Activated CD4-positive, alpha-beta memory T cell treated with anti-CD3 and anti-CD28 coated beads, Interleukin-2, amount 10 ng/mL, durations not matched to agents 7 days and 5 days (primary cell): Measurements from ENCODE around the gene MREG. TPM values are rescaled to one million over a fixed set of nuclear protein-coding genes. Genes with fewer than 3 reads are reported as not detected.
"Not testable (repeated sequence)": the region's sequence is repeated elsewhere in the genome, so short reads cannot be mapped to it uniquely, and the experiment has no call there.

ENCODE experiments used
- CTCF ChIA-PET: fragments of 350-600 bp; sonication (Branson Sonifier 250); formaldehyde crosslinking; loops from one replicate; lab custom pipeline; 2021; ENCODE audit warnings: antibody characterized with exemption, inconsistent platforms; lab: Charles Lee
- POLR2A ChIA-PET: fragments of 350-600 bp; sonication (Branson Sonifier 250); formaldehyde crosslinking; loops from one replicate; lab custom pipeline; 2021; ENCODE audit warnings: antibody characterized with exemption; lab: Charles Lee
- DNase-seq: peaks from one replicate; pipeline ENCODE4 v3.0.0-alpha.2; 2020
- H3K27ac Mint-ChIP-seq: one replicate; pipeline ENCODE4 v1.8.0; 2021; ENCODE audit warnings: mild to moderate bottlenecking, mixed read lengths
- H3K27me3 Mint-ChIP-seq: one replicate; pipeline ENCODE4 v1.8.0; 2021; ENCODE audit warnings: mixed read lengths
- H3K36me3 Mint-ChIP-seq: one replicate; pipeline ENCODE4 v1.8.0; 2021; ENCODE audit warnings: low read depth, mixed read lengths
- H3K4me1 Mint-ChIP-seq: one replicate; pipeline ENCODE4 v1.8.0; 2021; ENCODE audit warnings: mixed read lengths
- H3K4me3 Mint-ChIP-seq: one replicate; pipeline ENCODE4 v1.8.0; 2021; ENCODE audit warnings: mild to moderate bottlenecking, mixed read lengths
- H3K9me3 Mint-ChIP-seq: one replicate; pipeline ENCODE4 v1.8.0; 2021; ENCODE audit warnings: mixed read lengths
- total RNA-seq, 2 experiments: library from RNA; stranded (reverse); gene quantifications; one replicate each; pipeline ENCODE4 v1.2.3, GENCODE V29; 2021

Gene MREG
- total RNA-seq, 2 experiments from 2014 or later, result 12.6 to 15.1 TPM

DNA sequence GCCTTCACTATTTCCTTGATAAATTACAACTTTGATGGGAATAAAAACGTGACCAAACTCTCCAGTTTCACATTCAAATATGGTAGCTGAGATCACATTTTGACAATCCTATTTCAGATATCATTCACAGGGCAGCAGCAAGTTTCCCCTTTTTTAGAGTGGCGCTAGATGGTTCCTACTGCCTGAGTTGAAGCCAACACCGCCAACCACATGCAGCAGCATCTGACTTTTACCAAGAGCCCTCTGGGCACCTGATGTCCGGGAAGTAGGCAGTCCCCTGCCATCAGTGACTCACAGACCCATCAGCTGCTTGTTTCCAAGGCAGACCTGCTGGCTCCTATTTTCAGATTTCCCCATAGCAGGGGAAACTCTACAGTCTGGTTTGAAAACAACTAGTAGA lies 4.0 kb upstream of the MREG start:
- H3K27ac Mint-ChIP-seq, result peak overlapping the region; percentile 91
- no peaks in the 10 kb centered on the region for H3K9me3 Mint-ChIP-seq
- peak; percentile 64 for DNase-seq
- no peaks in the 10 kb centered on the region for H3K27me3 Mint-ChIP-seq
- ChIA-PET CTCF (interaction anchor here (0.7 to 4.4 kb wide), 9 partner anchors 8 to 93 kb away, joined by 3 to 49 read pairs (median 6); no protein-coding TSS in a partner anchor), POLR2A (interaction anchor here (1.6 to 3.6 kb wide), 7 partner anchors 8 to 92 kb away, joined by 3 to 19 read pairs (median 11); partner anchors contain the start of gene XRCC5)
- H3K4me1 Mint-ChIP-seq, result peaks cover 53% of the 10 kb centered on the region
- no peak overlapping the region for H3K4me3 Mint-ChIP-seq
- H3K36me3 Mint-ChIP-seq, result peaks cover 17% of the 10 kb centered on the region

GRCh38 chr2:216016581-216016980 lies 3.2 kb upstream of the MREG start:
- CTCF ChIA-PET, result interaction anchor here (0.7 to 4.4 kb wide), 12 partner anchors 9 to 98 kb away, joined by 3 to 49 read pairs (median 7); no protein-coding TSS in a partner anchor
- H3K27ac Mint-ChIP-seq, result peak overlapping the region; percentile 91

GRCh38 chr2:216015722-216016464 lies 2.5 kb upstream of the MREG start:
- H3K27ac Mint-ChIP-seq, result peak overlapping the region; percentile 91
- DNase-seq, result peak; percentile 74
- no peaks in the 10 kb centered on the region for H3K27me3 Mint-ChIP-seq
- H3K4me3 Mint-ChIP-seq, result peak overlapping the region; percentile 25
- peaks cover 17% of the 10 kb centered on the region for H3K36me3 Mint-ChIP-seq
- ChIA-PET CTCF (interaction anchor here (0.7 to 4.4 kb wide), 16 partner anchors 8 to 98 kb away, joined by 3 to 49 read pairs (median 6); partner anchors contain the start of genes PECR, TMEM169 and XRCC5), POLR2A (interaction anchor here (0.6 to 3.6 kb wide), 15 partner anchors 9 to 703 kb away, joined by 3 to 19 read pairs (median 4); partner anchors contain the start of genes PECR, TMEM169 and XRCC5)
- no peaks in the 10 kb centered on the region for H3K9me3 Mint-ChIP-seq
- H3K4me1 Mint-ChIP-seq, result peaks cover 62% of the 10 kb centered on the region

More at GRCh38 chr2:216016581-216016980, 3.2 kb upstream of the MREG start:
- Mint-ChIP-seq H3K4me3 (no peak overlapping the region), H3K27me3 (no peaks in the 10 kb centered on the region), H3K9me3 (no peaks in the 10 kb centered on the region), H3K4me1 (peaks cover 57% of the 10 kb centered on the region), H3K36me3 (peaks cover 17% of the 10 kb centered on the region)
- no peak for DNase-seq
- POLR2A ChIA-PET, result interaction anchor here (1.3 to 3.6 kb wide), 12 partner anchors 9 to 704 kb away, joined by 3 to 19 read pairs (median 6); partner anchors contain the start of genes PECR, TMEM169 and XRCC5

DNA sequence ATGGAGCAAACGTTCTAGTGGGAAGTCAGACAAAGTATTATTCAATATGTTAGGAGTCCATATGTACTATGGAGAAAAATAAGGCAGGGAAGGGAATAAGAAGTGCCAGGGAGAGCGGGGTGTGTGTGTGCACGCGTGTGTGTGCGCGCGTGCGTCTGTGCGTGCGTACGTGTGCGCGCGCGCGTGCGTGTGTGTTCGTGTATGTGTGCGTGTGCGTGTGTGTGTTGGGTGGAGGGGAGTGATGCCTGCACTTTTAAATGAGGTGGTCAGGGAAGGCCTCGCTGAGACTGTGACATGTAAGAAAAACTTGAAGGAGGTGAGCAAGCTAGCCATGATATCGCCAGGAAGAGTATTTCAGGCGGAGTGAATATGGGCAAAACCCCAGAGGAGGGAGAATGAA lies 1.6 kb upstream of the MREG start:
- Mint-ChIP-seq H3K4me3 (no peak overlapping the region), H3K9me3 (no peaks in the 10 kb centered on the region), H3K4me1 (peaks cover 62% of the 10 kb centered on the region), H3K27me3 (no peaks in the 10 kb centered on the region), H3K27ac (peak overlapping the region; percentile 91), H3K36me3 (peaks cover 18% of the 10 kb centered on the region)
- ChIA-PET CTCF (interaction anchor here (1.2 to 4.4 kb wide), 8 partner anchors 10 to 99 kb away, joined by 3 to 49 read pairs (median 8); partner anchors contain the start of gene XRCC5), POLR2A (interaction anchor here (1.1 to 3.4 kb wide), 7 partner anchors 8 to 95 kb away, joined by 3 to 19 read pairs (median 7); partner anchors contain the start of genes PECR, TMEM169 and XRCC5)
- DNase-seq, result no peak

DNA sequence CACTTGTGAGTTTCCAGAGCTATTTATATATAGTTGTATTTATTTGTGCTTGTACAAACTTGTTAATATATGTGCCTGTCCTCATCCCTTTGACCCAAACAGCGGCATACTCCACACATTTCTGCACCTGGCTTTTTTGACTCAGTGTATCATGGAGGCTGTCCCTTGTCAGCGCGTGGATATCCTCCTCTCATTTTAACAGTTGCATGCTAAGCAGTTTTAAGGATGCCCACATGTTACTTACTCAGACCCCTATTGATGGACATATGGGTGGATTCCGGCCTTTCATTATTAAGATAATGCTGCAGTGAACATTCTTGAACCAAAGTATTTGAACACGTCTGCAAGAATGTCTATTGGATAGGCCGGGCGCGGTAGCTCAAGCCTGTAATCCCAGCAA lies 655 bp upstream of the MREG start:
- DNase-seq, result no peak
- H3K27ac Mint-ChIP-seq, result peak overlapping the region; percentile 43
- H3K9me3 Mint-ChIP-seq, result no peaks in the 10 kb centered on the region
- peak overlapping the region; percentile 47 for H3K4me3 Mint-ChIP-seq
- ChIA-PET POLR2A (interaction anchor here (0.8 kb wide), 1 partner anchor 34 kb away, joined by 4 read pairs; no protein-coding TSS in a partner anchor), CTCF (interaction anchor here (0.6 to 1.8 kb wide), 8 partner anchors 8 to 106 kb away, joined by 3 to 6 read pairs (median 3); partner anchors contain the start of gene XRCC5)
- H3K27me3 Mint-ChIP-seq, result no peaks in the 10 kb centered on the region
- peaks cover 65% of the 10 kb centered on the region for H3K4me1 Mint-ChIP-seq
- H3K36me3 Mint-ChIP-seq, result peaks cover 18% of the 10 kb centered on the region

DNA sequence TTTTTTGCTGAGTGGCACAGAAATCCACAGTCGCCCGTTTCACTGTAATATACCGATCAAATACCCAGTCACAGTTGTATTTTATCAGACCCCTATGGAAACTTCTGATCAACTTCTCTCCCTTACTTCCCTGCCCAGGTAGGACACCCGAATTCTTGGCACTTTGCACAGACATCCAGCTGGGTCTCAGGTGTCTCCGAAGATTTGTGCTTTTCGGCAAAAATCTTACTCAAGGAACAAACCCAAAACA lies 596 bp downstream of the MREG start:
- Mint-ChIP-seq H3K4me1 (peaks cover 60% of the 10 kb centered on the region), H3K9me3 (no peaks in the 10 kb centered on the region), H3K27ac (peak overlapping the region; percentile 70), H3K27me3 (no peaks in the 10 kb centered on the region), H3K4me3 (peak overlapping the region; percentile 85), H3K36me3 (peaks cover 13% of the 10 kb centered on the region)
- CTCF ChIA-PET, result interaction anchor here (1.0 to 2.2 kb wide), 5 partner anchors 11 to 63 kb away, joined by 3 to 8 read pairs (median 5); no protein-coding TSS in a partner anchor
- DNase-seq, result no peak
- POLR2A ChIA-PET, result interaction anchor here (1.0 to 1.5 kb wide), 4 partner anchors 13 to 62 kb away, joined by 3 read pairs; no protein-coding TSS in a partner anchor

DNA sequence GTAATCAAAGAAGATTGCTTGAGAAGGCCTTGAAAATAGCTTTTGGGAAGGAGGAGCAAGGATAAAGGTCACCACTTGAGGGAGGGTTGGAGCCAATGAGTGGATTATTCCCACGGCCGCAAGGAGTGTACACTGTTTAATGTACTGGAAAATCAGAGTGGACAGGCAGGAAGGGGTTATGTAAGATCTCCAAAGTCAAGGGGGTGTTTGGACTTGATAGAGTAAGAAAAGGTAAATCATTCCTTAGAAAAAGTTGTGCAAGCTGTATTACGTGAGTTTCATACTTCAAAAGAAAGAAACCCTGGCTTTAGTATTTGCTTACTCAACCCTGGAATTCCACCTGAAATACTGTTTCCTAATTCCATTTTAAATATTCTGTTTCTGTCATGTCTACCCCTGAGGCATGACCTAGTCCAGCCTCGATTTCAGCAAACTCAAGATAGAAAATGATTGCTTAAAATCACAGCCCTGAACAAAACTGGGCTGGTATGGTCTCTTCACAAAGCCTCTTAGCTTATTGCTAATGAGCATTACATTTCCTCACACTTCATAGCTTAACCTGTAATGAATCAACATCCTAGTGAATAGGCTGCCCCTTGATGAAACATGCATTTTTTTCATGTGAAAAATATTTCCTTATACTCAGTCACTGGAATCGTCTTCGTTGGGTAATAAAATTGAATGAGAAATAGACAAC lies 1.1 kb downstream of the MREG start:
- Mint-ChIP-seq H3K4me1 (peaks cover 58% of the 10 kb centered on the region), H3K27me3 (no peaks in the 10 kb centered on the region), H3K36me3 (peaks cover 12% of the 10 kb centered on the region), H3K4me3 (peak overlapping the region; percentile 85), H3K9me3 (no peaks in the 10 kb centered on the region), H3K27ac (peak overlapping the region; percentile 70)
- ChIA-PET POLR2A (interaction anchor here (1.0 to 1.5 kb wide), 5 partner anchors 13 to 61 kb away, joined by 3 read pairs; no protein-coding TSS in a partner anchor), CTCF (interaction anchor here (1.0 to 2.2 kb wide), 6 partner anchors 11 to 72 kb away, joined by 3 to 8 read pairs (median 5); no protein-coding TSS in a partner anchor)
- no peak for DNase-seq

GRCh38 chr2:216009215-216009614 lies 4.1 kb downstream of the MREG start:
- Mint-ChIP-seq H3K4me1 (peaks cover 59% of the 10 kb centered on the region), H3K36me3 (peaks cover 10% of the 10 kb centered on the region)
- CTCF ChIA-PET, H3K27me3 Mint-ChIP-seq, H3K4me3 Mint-ChIP-seq, DNase-seq, H3K9me3 Mint-ChIP-seq, H3K27ac Mint-ChIP-seq, POLR2A ChIA-PET: not testable (repeated sequence)

DNA sequence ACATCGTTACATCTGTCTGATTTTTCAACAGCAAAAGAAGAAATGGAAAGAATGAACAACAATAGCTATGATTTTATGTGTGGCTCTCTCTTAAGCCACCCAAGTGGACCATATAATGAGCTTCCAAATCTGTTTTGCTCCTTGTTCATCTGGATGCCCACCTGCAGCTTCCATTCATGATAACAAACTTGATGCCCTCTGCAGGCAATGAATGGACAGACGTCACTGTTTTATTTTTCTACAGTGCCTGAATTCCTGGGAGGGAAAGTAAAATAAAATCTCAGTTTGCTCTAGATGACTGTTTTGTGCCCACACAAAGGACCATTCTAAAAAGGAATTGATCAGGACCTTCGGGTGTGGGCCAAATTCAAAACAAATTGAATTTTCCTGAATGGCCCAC lies 5.0 kb downstream of the MREG start:
- ChIA-PET POLR2A (interaction anchor here (0.9 kb wide), 1 partner anchor 30 kb away, joined by 3 read pairs; no protein-coding TSS in a partner anchor), CTCF (interaction anchor here (1.0 to 1.7 kb wide), 3 partner anchors 8 to 58 kb away, joined by 3 to 8 read pairs (median 5); no protein-coding TSS in a partner anchor)
- Mint-ChIP-seq H3K27ac (no peak overlapping the region), H3K4me1 (peaks cover 62% of the 10 kb centered on the region), H3K9me3 (no peaks in the 10 kb centered on the region), H3K4me3 (no peak overlapping the region), H3K36me3 (peaks cover 16% of the 10 kb centered on the region), H3K27me3 (no peaks in the 10 kb centered on the region)
- no peak for DNase-seq

DNA sequence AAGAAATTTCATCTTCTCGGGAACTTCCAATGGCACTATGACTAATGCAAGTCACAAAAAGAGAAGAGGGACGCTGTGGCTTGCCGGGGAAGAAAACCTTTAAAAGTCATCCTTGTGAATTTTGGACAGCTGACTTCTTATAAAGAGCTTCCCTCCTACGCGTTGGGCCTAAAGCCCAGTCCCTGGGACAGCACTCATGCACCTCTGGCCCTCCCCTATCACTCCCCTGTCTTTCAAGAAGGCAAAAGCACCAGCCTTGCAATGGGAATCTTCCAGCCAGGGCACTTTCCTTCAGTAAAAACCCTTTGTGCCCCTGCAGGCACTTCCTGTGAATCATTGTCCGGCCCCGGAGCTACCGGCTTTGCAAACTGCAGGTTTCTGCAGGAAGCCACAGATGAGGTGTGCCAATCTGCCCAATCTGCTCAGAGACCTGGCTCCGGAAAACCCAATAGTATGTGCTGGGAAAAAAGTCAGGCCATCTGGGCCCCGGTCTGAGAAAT lies 7.1 kb downstream of the MREG start:
- ChIA-PET POLR2A (interaction anchor here (0.7 to 1.9 kb wide), 6 partner anchors 10 to 102 kb away, joined by 3 to 11 read pairs (median 4); partner anchors contain the start of gene XRCC5), CTCF (interaction anchor here (0.6 to 3.3 kb wide), 12 partner anchors 8 to 108 kb away, joined by 3 to 18 read pairs (median 4); no protein-coding TSS in a partner anchor)
- H3K27ac Mint-ChIP-seq, result peak overlapping the region; percentile 84
- peaks cover 63% of the 10 kb centered on the region for H3K4me1 Mint-ChIP-seq
- DNase-seq, result peak; percentile 65
- peaks cover 16% of the 10 kb centered on the region for H3K36me3 Mint-ChIP-seq
- H3K9me3 Mint-ChIP-seq, result no peaks in the 10 kb centered on the region
- H3K4me3 Mint-ChIP-seq, result peak overlapping the region; percentile 53
- no peaks in the 10 kb centered on the region for H3K27me3 Mint-ChIP-seq

DNA sequence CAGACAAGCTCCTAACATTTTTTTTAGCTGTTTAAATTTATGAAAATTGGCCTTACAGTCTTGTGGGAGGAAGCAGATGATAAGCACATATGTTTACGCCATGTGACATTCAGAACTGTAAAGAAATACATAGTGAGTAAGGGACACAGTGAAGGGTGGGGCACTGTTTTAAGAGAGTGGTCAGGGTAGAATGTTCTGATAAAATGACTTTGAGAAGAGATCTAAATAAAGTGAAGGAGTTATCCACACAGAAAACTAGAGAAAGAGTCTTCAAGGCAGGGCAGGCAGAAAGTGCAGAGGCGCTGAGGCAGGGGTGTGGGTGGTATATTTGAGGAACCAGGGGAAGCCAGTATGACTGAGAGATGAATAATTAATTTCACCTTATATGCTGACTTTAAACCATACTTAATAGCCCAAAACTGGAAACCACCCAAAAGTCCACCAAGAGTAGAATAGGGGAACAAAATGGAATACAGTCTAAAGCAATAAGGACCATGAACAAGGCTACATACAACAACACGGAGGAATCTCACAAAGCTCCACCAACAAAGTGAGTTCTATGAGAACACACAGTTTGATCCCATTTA lies 8.6 kb downstream of the MREG start:
- Mint-ChIP-seq H3K4me1 (peaks cover 59% of the 10 kb centered on the region), H3K27ac (peak overlapping the region; percentile 58), H3K4me3 (no peak overlapping the region), H3K27me3 (no peaks in the 10 kb centered on the region), H3K36me3 (peaks cover 14% of the 10 kb centered on the region), H3K9me3 (no peaks in the 10 kb centered on the region)
- POLR2A ChIA-PET, result interaction anchor here (0.6 to 1.2 kb wide), 4 partner anchors 11 to 504 kb away, joined by 3 to 7 read pairs (median 4); no protein-coding TSS in a partner anchor
- CTCF ChIA-PET, result interaction anchor here (0.6 to 3.3 kb wide), 10 partner anchors 11 to 323 kb away, joined by 3 to 18 read pairs (median 4); no protein-coding TSS in a partner anchor
- no peak for DNase-seq
